Nephron (organoid): ENCODE results near the gene ZNF777.

ENCODE experiments used
- H3K27ac Mint-ChIP-seq, 3 experiments: 2 replicates each; pipeline ENCODE4 v1.8.0; 2020; ENCODE audit warnings: mixed read lengths in 3 of 3, mild to moderate bottlenecking in 2 of 3, moderate library complexity in 1 of 3
- H3K27me3 Mint-ChIP-seq: 2 replicates; pipeline ENCODE4 v1.8.0; 2021; ENCODE audit warnings: low read depth, mild to moderate bottlenecking, moderate library complexity, mixed read lengths
- H3K36me3 Mint-ChIP-seq: 2 replicates; pipeline ENCODE4 v1.8.0; 2020; ENCODE audit warnings: low read depth, mixed read lengths
- H3K4me1 Mint-ChIP-seq: 2 replicates; pipeline ENCODE4 v1.8.0; 2020; ENCODE audit warnings: mixed read lengths
- H3K4me3 Mint-ChIP-seq, 3 experiments: 2 replicates each; pipeline ENCODE4 v1.8.0; 2020; ENCODE audit warnings: mild to moderate bottlenecking in 3 of 3, mixed read lengths in 3 of 3, moderate library complexity in 2 of 3
- H3K9me3 Mint-ChIP-seq: 2 replicates; pipeline ENCODE4 v1.8.0; 2020; ENCODE audit warnings: mixed read lengths
- CTCF ChIP-seq, 3 experiments: fragments of 200-600 bp; sonication (generic); IDR thresholded peaks; one replicate each; pipeline ENCODE4 v1.5.0; 2021; ENCODE audit warnings: antibody characterized with exemption in 3 of 3; ENCODE audit not compliant: unreplicated experiment in 3 of 3

Gene ZNF777

DNA sequence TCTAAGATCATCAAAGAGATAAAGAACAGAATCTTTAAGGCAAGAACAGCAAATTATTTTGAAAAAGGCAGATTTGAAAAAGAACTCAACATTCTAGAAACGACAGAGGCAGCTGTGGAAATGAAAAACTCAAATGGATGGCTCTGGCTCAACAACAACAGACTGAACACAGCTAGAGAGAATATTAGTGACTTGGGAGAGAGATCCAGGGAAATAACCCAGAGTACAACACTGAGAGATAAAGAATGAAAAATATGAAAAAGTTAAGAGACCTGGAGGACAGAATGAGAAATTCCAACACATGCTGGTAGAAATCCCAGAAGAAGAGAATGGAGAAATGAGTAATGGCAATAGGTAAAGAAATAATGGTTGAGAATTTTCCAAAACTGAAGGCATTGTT is 17.9 kb upstream of the ZNF777 start:
- no peak overlapping the region for H3K27ac Mint-ChIP-seq

DNA sequence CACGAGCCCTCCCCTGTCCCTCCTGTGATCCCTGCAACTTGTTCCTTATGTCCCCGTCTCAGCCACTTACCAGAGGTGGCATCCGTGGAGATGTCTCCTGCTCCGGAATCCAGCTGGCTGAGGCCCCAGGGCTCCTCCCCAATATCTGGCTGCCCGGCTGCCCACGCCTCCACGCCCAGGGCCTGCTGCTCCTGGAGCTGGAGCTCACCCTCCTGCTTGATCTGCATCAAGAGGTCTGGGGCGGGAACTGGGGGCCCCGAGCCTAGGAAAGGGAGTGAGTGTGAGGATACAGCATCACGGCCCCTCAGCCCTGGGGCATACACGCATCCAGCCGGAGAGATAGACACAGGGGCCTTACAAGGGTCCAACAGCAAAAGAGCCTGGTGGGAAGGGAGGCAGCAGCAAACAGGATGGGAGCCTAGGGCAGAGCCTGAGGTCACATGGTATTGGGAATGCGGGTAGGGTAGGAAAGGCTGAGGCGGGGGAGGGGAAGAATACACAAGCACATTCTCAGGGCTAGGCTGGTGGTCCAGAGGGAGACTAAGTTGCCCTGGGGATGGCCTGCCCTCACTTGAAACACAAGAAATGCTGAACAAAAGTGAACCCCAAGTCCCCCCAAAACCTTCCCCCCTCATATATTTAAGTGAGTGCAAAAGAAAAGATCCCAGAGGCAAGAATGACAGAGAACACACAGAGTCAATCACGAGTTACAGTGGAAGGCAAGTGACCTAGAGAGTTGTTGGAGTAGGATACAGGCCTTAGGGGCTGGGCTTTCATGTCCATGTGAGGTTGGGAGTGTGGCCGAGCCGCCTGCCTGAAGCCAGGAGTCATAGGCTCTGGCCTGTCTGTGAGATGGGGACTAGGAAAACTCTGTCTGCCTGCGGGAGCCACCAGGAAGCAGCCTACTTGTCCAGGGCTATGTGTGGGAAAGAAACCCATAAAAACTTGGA is 16.9 kb upstream of the ZNF777 start:
- no peak for TF ChIP-seq CTCF (IDR thresholded peaks at IDR 0.05; ENCODE audit: unreplicated experiment in 3 of 3)
- Mint-ChIP-seq H3K36me3 (peaks cover 89% of the 10 kb centered on the region), H3K27me3 (no peaks in the 10 kb centered on the region), H3K27ac (no peak overlapping the region), H3K4me1 (no peaks in the 10 kb centered on the region), H3K4me3 (no peak overlapping the region), H3K9me3 (peaks cover 12% of the 10 kb centered on the region)

More for the DNA sequence above, 17.9 kb upstream of the ZNF777 start:
- Mint-ChIP-seq H3K9me3 (peaks cover 12% of the 10 kb centered on the region), H3K4me1 (no peaks in the 10 kb centered on the region), H3K4me3 (no peak overlapping the region), H3K36me3 (peaks cover 87% of the 10 kb centered on the region), H3K27me3 (no peaks in the 10 kb centered on the region)
- TF ChIP-seq CTCF (IDR thresholded peaks at IDR 0.05; ENCODE audit: unreplicated experiment in 3 of 3), result no peak

- H3K27me3 Mint-ChIP-seq, result no peaks in the 10 kb centered on the region
- peaks cover 92% of the 10 kb centered on the region for H3K36me3 Mint-ChIP-seq
- no peak overlapping the region for H3K4me3 Mint-ChIP-seq
- H3K27ac Mint-ChIP-seq, result no peak overlapping the region
- H3K4me1 Mint-ChIP-seq, result no peaks in the 10 kb centered on the region
- TF ChIP-seq CTCF (IDR thresholded peaks at IDR 0.05; ENCODE audit: unreplicated experiment in 3 of 3), result no peak
- H3K9me3 Mint-ChIP-seq, result peaks cover 12% of the 10 kb centered on the region
Measured at GRCh38 chr7:149476791-149477190, 15.9 kb upstream of the ZNF777 start.

DNA sequence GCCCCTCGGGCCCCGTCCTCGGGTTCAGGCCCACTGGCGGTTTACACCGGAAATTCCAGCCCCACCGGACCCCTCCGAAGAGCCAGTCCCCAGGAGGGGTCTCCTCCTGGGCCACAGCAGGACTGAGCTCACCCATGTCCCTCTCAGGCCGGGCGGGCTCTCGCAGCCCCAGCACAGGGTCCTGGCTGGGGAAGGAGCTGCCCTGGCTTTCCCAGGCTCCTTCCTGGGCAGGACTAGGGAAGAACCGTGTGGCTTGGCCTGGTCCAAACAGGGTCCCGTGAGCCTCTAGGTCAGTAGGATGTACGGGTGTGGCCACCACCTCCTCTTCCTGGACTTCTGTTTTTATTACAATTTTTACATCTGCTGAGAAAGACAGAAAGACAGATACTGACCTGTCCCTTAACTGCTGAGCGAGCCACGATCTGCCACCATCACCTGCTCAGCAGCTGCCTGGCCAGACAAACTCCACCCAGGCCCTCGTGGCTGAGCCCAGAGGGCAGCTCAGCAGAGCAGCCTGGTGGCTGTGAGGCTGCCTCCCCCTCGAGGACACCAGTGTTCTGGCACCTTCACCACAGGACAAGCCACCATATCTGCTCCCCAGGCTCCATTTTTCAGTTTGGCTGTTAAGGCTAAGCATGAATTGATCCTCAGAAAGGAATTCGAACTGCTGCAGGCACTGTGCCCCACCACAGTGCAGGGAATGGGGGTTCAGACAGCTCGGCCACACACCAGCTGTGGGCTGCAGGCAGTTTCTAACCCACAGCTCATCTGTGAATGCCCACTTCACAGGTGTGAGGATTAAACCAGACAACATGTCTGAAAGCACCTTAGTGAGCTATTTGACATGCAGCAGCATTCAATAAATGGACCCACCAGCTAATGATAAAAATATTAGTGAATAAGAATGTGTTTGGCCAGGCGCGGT is 14.5 kb upstream of the ZNF777 start:
- no peak overlapping the region for H3K4me3 Mint-ChIP-seq
- H3K27me3 Mint-ChIP-seq, result no peaks in the 10 kb centered on the region

More for the DNA sequence above, 14.5 kb upstream of the ZNF777 start:
- Mint-ChIP-seq H3K27ac (no peak overlapping the region), H3K4me1 (no peaks in the 10 kb centered on the region), H3K9me3 (peaks cover 12% of the 10 kb centered on the region), H3K36me3 (peaks cover 95% of the 10 kb centered on the region)
- TF ChIP-seq CTCF (IDR thresholded peaks at IDR 0.05; ENCODE audit: unreplicated experiment in 3 of 3), result no peak
